H1 (cell line): ENCODE data around the gene NARS2. TPM values are rescaled to one million over a fixed set of nuclear protein-coding genes. Genes with fewer than 3 reads are reported as not detected.

Source experiments
- ASH2L ChIP-seq: fragments of 200-600, 300-600 bp; sonication (generic); IDR thresholded peaks from one replicate; pipeline ENCODE4 v1.7.1; 2017; ENCODE audit warnings: low read length
- BACH1 ChIP-seq: IDR thresholded peaks from 2 replicates; pipeline ENCODE4 v1.6.1; 2012; ENCODE audit warnings: low read length, improper control_type of control experiment
- BCL11A ChIP-seq, 2 experiments: IDR thresholded peaks; one replicate each; pipeline ENCODE4 v1.6.1; 2011; ENCODE audit warnings: low read depth in 2 of 2, low read length in 2 of 2, mild to moderate bottlenecking in 2 of 2
- CREB1 ChIP-seq: IDR thresholded peaks from 2 replicates; pipeline ENCODE4 v1.6.1; 2012; ENCODE audit warnings: inconsistent platforms
- CTBP2 ChIP-seq: IDR thresholded peaks from 2 replicates; pipeline ENCODE4 v1.7.0; 2011; ENCODE audit warnings: borderline replicate concordance, mild to moderate bottlenecking, moderate library complexity, mixed read lengths, low read length; ENCODE audit not compliant: insufficient read depth, insufficient read length
- E2F6 ChIP-seq: IDR thresholded peaks from 2 replicates; pipeline ENCODE4 v1.6.1; 2012; ENCODE audit warnings: inconsistent platforms
- EGR1 ChIP-seq: IDR thresholded peaks from 2 replicates; pipeline ENCODE4 v1.6.1; 2011; ENCODE audit warnings: low read depth, low read length, borderline replicate concordance
- FOSL1 ChIP-seq: IDR thresholded peaks from 2 replicates; pipeline ENCODE4 v1.6.1; 2011; ENCODE audit warnings: mild to moderate bottlenecking, low read depth, low read length, moderate library complexity; ENCODE audit not compliant: insufficient read depth
- JUND ChIP-seq: IDR thresholded peaks from 2 replicates; pipeline ENCODE4 v1.6.1; 2011; ENCODE audit warnings: mild to moderate bottlenecking, improper control_type of control experiment, low read length
- KDM4A ChIP-seq: IDR thresholded peaks from one replicate; pipeline ENCODE4 v1.7.1; 2012; ENCODE audit warnings: low read depth, mild to moderate bottlenecking, moderate library complexity, low read length, inconsistent platforms; ENCODE audit not compliant: severe bottlenecking
- PHF8 ChIP-seq: fragments of 200-600 bp; sonication (generic); conservative IDR thresholded peaks from 2 replicates; pipeline ENCODE4 v1.7.1; 2012; ENCODE audit warnings: low read depth, mild to moderate bottlenecking, inconsistent platforms, low read length, moderate library complexity
- RNF2 ChIP-seq: fragments of 200-900, 300-1000 bp; sonication (generic); IDR thresholded peaks from 2 replicates; pipeline ENCODE4 v1.7.1; 2016; ENCODE audit warnings: borderline replicate concordance, low read depth, mild to moderate bottlenecking, antibody characterized with exemption, low read length; ENCODE audit not compliant: poor library complexity, severe bottlenecking; ENCODE audit errors: missing control alignments
- SAP30 ChIP-seq: fragments of 300-600 bp; sonication (generic); IDR thresholded peaks from 2 replicates; pipeline ENCODE4 v1.7.1; 2012; ENCODE audit warnings: low read length, moderate library complexity, mild to moderate bottlenecking, inconsistent platforms; ENCODE audit not compliant: insufficient read depth, insufficient replicate concordance
- SIX5 ChIP-seq: IDR thresholded peaks from 2 replicates; pipeline ENCODE4 v1.6.1; 2011; ENCODE audit warnings: mild to moderate bottlenecking, low read depth, low read length
- SP2 ChIP-seq: IDR thresholded peaks from 2 replicates; pipeline ENCODE4 v1.6.1; 2012; ENCODE audit warnings: mild to moderate bottlenecking, low read length, inconsistent platforms
- TAF1 ChIP-seq: IDR thresholded peaks from 2 replicates; pipeline ENCODE4 v1.6.1; 2011; ENCODE audit warnings: mild to moderate bottlenecking, low read depth, low read length
- TAF7 ChIP-seq: optimal IDR thresholded peaks from 2 replicates; pipeline ENCODE3; 2011; ENCODE audit warnings: low read depth, mild to moderate bottlenecking, inconsistent platforms, low read length, moderate library complexity, borderline replicate concordance
- TBP ChIP-seq: IDR thresholded peaks from 2 replicates; pipeline ENCODE4 v1.6.1; 2011; ENCODE audit warnings: low read depth, low read length, improper control_type of control experiment
- TCF12 ChIP-seq: IDR thresholded peaks from 2 replicates; pipeline ENCODE4 v1.6.1; 2011; ENCODE audit warnings: low read depth, mild to moderate bottlenecking, low read length
- TEAD4 ChIP-seq: IDR thresholded peaks from 2 replicates; pipeline ENCODE4 v1.6.1; 2012; ENCODE audit warnings: low read depth, low read length, inconsistent platforms, mixed read lengths
- ZNF274 ChIP-seq: IDR thresholded peaks from 2 replicates; pipeline ENCODE4 v1.7.0; 2012; ENCODE audit warnings: low read length, borderline replicate concordance; ENCODE audit errors: extremely low read depth
- polyA plus RNA-seq, 7 experiments: library from polyadenylated mRNA; depleted of rRNA in 3 of 7; stranded (reverse) in 5 of 7; unstranded in 2 of 7; fragments of >200 nt in 5 of 7; fragments of 200-250 nt in 2 of 7; gene quantifications; 1 replicate in 5 of 7; 2 replicates in 1 of 7; 4 replicates in 1 of 7; pipeline versions ENCODE4 v1.2.1 to v1.2.3, GENCODE V29; 2011 to 2013; ENCODE audit warnings: missing spikeins in 2 of 7, mixed read lengths in 2 of 7
- total RNA-seq: library from RNA; stranded (reverse); fragmentation: NEBNext Ultra II Directional; extraction: Animal tissue kit (Norgen Biotek cat#: 25700); gene quantifications from 2 replicates; pipeline ENCODE4 v1.2.1, GENCODE V29; 2021

Gene NARS2
- total and polyA plus RNA-seq, 2 of the 8 experiments (the other 6 are each of a cell fraction or from before 2014, with no cell fraction given), result 26.2 to 51.6 TPM

- TF ChIP-seq CTBP2 (no peak), PHF8 (0 out of 2 replicates have a peak, but pooled peaks have one; percentile 9), SIX5 (no peak), TBP (peak; percentile 49; the same call in 1 of the 2 replicates), SAP30 (peak; percentile 47), JUND (peak; percentile 77; the same call in 1 of the 2 replicates), ZNF274 (no peak), ASH2L (peak; percentile 50), TAF1 (peak; percentile 58; the same call in 1 of the 2 replicates), TCF12 (no peak), E2F6 (peak; percentile 48), CREB1 (peak; percentile 63), BCL11A (IDR thresholded peaks at IDR 0.05; ENCODE audit: low read depth in 2 of 2, low read length in 2 of 2) (no peak), TEAD4 (no peak), BACH1 (0 out of 2 replicates have a peak, but pooled peaks have one; percentile 34), SP2 (no peak), FOSL1 (no peak), TAF7 (peak; percentile 57), KDM4A (peak; percentile 54), RNF2 (no peak), EGR1 (no peak)
- TF ChIP-seq, all 59 proteins: peak for 16
Observed at GRCh38 chr11:78416285-78417174, 158.1 kb downstream of the NARS2 start (continued).
